Kasumi-1 (cell line): Measurements from ENCODE around the gene PRAC2.
"Not testable (repeated sequence)": the region's sequence is repeated elsewhere in the genome, so short reads cannot be mapped to it uniquely, and the experiment has no call there.

ENCODE experiments used
- DNase-seq, 2 experiments: peaks; one replicate each; lab custom pipeline; 2025; lab: John Stamatoyannopoulos, UW

The PRAC2 gene

DNA sequence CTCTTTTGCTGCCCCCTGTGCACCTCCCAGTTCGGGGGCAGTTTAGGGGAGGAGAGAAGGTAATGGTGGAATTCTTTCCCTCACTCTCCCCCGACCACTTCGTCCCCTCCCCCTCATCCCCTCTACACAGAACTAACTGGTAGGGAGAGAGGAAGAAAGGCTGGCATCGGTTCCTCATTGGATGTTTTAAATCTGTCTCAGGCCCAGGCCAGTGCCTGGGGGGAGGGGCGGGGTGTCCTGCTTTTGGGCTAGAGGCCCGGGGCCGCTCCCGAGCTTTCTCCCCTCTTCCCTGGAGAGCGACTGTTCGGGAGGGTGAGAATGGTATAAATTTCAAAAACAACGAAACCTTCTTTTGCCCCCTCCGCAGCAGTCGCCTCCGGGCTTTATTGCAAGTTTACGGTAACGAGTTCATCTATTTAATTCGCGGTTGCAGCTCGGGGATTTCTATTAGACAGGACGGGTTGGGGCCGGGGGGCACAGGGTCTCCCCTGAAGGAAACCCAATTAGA lies at the start of gene PRAC2:
TSS of gene PRAC2 (plus strand) at position 271 of the 508 bp plus-strand sequence. CDS start 1,226 bp downstream, outside the sequence.
- DNase-seq, result no peak

DNA sequence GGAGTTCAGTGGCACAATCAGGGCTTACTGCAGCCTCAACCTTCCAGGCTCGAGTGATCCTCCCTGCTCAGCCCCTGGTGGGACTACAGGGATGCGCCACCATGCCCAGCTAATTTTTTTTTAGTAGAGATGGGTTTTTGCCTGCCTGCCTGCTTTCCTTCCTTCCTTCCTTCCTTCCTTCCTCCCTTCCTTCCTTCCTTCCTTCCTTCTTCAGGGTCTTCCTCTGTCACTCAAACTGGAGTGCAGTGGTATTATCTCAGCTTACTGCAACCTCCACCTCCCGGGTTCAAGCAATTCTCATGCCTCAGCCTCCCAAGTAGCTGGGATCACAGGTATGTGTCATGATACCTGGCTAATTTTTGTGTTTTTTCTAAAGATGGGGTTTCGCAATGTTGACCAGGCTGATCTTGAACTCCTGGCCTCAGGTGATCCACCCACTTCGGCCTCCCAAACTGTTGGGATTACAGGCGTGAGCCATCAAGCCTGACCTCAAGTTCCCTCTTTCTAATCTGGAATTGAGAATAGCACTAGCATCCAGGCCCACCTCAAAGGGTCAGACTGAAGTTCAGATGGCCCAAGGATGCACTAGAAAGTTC lies 45.9 kb upstream of the PRAC2 start:
- DNase-seq, result no peak

DNA sequence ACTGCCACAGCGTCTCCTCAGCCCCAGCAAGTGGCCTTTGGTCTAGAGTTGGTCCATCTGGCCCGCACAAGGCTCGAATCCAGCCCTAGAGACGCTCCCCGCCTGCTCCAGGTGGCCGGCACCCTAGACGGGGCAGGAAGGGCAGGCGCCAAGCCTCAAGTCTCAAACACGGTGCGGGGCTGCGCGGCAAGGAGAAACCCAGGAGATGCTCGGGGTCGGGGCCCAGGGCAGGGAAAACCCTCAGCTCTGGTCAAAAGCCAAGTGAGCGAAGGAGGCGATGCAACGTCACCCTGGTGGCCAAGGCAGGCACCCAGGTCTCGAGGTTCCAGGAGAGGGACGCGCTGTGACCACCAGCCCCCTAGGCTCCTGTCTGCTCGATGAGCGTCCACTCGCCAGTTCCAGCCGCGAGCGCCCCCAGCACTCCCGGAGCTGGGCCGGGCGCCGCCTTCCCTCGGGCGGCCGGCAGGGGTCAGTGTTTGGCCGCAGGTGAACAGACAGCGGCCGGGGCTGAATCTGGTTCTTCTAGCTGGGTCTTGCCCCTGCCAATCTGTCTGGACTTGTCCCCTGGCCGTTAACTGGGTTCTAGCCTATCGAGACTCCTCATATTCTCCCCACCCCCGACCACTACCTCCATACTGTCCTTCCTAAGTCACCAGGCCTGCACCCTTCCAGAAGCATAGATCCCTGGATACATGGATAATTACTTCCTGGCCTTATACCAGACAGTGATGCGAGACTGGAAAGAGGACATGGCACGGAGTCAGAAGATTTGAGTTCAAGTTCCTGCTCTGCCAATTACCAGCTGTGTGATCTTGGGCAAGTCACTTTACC lies 44.6 kb upstream of the PRAC2 start:
- DNase-seq, result peak; percentile 41 to 66

DNA sequence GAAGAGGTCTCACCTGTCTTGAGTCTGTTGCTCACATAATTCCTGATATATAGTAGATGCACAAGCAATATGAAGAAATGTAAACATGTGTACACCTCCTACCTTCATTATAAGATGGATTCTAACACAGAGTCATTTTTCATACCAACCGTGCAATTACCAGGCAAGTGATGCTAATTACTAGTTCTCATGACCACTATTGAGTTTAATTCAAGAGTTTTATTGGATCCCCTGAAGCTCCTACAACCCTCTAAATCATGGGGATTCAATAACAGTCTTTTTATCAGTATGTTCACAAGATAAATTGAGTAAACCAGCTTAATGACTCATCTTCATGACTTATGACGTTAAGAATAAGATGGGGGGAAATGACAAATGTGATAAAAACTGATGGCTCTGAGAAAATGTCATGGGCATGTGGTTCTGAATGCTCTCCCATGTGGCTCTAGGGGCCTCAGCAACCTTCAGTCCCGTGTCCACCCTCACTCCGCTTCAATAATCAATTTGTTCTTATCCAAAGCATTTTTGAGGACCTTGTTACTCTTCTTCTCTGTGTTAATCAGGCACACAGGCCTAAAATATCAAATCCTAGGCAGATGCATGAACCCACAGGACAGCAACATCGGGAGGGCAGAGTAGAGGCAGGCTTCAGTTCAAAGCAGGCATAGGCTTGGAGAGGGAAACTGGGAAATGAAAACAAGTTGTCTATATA lies 43.4 kb upstream of the PRAC2 start:
- no peak for DNase-seq

DNA sequence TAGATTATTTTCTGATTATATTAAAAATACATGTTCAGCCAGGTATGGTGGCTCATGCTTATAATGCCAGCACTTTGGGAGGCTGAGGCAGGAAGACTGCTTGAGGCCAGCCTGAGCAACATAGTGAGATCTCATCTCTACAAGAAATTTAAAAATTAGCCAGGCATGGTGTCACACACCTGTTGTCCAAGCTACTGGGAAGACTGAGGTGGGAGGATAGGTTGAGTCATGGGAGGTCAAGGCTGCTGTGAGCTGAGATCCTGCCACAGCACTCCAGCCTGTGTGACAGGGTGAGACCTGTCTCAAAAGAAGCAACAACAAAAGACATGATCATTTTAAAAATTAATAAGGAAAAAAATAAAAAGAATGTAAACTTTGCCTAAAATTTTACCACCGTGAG lies 41.4 kb upstream of the PRAC2 start:
- DNase-seq, result no peak

DNA sequence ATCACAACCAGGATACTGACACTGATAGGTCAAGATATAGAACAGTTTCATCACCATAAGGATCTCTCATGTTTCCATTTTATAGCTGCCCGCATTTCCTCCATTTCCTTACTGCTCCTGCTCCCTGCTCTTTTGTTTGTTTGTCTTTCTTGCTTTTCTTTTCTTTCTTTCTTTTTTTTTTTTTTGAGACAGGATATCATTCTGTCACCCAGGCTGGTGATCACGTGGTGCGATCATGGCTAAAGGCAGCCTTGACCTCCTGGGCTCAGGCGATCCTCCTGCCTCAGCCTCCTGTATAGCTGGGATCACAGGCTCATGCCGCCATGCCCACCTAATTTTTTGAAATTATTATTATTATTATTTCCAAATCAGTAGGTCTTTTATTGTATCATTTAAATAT lies 32.3 kb upstream of the PRAC2 start:
- no peak for DNase-seq

DNA sequence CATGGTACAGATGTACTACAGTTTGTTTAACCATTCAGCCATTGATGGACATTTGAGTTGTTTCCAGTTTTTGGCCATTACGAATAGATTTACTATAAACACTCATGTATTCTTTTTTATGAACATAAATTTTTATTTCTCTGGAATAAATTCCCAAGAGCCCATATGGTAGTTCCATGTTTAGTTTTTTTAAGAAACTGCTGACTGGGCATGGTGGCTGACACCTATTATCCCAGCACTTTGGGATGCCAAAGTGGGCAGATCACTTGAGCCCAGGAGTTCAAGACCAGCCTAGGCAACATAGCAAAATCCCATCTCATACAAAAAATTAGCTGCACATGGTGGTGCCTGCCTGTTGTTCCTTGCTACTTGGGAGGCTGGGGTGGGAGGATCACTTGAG lies 30.9 kb upstream of the PRAC2 start:
- DNase-seq, result no peak

DNA sequence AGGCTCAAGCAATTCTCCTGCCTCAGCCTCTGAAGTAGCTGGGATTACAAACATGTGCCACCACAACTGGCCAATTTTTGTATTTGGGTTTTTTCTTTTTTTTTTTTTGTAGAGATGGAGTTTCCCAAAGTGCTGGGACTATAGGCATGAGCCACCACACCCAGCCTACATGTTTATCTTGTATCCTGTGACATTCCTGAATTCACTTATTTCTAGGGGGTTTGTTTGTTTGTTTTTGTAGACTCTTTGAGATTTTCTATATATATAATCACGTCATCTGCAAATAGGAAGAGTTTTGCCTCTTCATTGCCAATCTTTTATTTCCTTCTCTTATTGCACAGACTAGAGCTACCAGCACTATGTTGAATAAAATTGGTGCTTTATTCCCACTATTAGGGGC lies 29.8 kb upstream of the PRAC2 start:
- no peak for DNase-seq

DNA sequence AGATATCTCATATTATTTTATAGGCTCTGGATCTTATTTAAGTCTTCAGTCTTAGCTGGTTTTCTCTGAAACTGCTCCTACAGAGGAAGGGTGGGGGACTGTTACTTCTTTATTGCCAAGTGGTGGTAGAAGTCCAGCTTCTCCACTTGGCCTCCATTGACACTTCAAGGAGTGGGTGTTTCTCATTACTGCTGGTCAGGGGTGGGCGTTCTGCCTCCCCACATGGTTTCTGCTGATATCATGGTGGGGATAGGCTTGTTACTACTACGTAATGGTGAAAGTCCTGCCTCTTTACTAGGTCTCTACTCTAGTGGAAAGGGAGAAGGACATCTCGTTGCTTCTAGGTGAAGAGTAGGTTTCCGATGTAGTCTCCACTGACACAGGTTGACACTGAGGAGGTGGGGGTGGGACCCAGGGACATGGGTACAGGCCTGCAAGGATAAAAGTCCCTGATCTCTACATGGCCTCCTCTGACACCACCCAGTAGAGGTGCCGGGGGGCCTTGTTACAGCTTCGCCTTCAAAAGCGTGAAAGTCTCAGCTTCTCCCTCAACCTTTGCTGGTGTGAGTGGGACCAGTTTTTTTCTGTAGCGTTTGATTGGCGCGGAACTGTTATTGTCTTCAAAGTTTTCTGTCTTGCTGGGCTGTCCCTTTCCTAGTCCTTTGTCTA lies 21.0 kb upstream of the PRAC2 start:
- DNase-seq, result no peak

DNA sequence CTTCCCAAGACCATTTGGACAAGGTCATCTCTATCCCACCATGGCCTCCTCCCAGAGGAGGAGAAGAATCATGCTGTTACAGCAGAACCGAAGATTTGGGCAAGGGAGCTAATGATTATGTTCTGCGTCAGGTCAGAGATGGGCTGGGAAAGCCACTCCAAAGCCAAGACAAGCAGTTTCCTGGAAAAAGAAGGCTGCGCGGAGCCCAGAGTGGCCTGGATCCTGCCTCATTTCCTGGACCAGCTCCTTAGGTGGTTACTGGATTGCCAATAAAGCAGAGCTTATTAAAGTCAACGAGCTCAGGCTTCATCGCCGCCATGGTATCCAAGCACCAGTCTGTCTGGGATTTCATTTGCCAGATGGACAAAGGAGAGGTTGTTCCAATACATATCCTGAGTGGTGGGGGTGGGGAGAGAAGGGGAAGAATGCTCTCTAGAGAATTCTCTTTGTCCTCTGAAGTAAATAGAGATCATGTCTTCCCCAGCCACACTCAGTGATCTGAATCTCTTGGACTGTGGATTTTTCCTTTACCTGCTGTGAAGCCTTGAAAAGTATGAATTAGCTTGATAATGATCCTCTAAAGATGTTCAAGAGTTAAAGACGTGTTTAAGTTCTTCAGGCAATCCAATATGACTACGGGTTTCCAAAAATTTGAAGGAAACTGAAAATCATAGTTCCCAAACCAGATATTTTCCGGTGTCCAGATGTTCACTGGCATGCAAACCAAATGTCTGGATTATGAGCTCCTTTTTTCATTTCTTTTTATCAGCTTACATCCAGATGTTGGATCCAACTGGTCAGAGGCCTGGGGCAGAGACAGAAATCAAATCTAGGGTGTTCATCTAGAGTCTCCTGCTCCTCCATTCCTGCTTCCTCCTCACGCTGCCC lies 18.4 kb upstream of the PRAC2 start:
- DNase-seq, result no peak

DNA sequence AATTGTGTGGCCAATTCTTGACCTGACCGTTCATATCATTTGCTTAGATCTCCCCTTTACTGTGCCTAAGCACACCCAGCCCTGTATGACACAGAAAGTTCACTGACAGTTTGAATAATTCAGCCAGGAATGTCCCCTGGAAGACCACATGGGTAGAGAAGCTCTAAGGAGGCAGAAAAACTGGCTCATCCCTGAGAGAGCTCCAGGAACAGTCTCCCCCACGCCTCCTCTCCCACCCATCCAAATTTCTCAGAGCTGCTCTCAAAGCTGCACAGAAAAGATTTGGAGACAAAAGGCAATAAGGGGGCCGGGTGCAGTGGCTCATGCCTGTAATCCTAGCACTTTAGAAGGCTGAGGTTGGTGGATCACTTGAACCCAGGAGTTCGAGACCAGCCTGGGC lies 11.9 kb upstream of the PRAC2 start:
- no peak for DNase-seq

DNA sequence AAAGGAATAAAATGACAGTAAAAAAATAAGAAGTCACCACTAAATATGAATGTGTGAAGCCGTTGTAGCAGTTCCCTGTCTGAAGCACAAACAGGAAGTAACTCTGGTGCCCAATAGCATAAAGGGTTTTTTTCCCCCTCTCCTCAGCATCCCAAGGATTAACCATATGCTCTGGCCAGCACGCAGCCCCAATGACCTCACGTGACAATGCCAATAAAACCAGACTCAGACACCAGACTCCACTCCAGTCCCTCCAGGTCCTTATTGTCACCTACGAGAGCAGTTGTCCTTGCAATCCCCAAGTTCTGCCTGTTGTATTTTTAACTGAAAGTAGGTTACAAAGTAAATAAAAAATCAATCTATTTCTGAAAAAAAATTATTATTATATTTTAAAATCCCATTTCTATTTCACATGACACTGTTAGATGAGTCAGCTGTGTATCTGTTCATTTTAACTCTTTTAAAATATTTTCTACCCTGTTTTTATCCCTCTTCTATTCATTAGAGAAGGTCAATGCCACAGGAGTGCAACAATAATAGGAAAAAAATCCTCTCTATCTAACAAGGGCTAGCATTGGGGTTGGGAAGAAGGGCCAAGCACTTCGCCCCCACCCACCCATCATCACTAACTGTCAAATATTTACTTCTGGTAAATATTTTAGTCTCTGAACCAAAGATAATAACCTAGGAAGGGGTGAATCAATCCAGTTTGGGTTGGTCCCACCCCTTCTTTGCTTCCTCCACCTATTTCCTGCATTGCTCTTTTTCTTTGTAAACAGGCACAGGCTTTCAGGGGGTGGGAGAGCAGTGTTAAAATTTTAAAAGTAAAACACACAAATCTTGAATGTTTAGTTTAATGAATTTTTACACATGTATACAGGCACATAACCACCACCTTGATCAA lies 7.2 kb upstream of the PRAC2 start:
- peak in 1 of 2 experiments; percentile 37 for DNase-seq

DNA sequence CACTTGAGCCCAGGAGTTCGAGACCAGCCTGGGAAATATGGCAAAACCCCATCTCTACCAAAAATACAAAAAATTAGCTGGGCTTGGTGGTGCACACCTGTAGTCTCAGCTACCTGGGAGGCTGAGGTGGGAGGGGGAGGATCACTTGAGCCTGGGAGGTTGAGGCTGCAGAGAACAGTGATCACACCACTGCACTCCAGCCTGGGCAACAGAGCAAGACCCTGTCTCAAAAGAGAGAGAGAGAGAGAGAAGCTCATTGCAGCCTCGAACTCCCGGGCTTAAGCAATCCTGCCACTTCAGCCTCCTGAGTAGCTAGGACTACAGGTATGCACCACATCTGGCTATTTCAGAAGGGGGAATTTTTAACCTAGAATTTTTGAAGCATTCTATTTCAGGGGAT lies 6.4 kb upstream of the PRAC2 start:
- DNase-seq, result not testable (repeated sequence)

DNA sequence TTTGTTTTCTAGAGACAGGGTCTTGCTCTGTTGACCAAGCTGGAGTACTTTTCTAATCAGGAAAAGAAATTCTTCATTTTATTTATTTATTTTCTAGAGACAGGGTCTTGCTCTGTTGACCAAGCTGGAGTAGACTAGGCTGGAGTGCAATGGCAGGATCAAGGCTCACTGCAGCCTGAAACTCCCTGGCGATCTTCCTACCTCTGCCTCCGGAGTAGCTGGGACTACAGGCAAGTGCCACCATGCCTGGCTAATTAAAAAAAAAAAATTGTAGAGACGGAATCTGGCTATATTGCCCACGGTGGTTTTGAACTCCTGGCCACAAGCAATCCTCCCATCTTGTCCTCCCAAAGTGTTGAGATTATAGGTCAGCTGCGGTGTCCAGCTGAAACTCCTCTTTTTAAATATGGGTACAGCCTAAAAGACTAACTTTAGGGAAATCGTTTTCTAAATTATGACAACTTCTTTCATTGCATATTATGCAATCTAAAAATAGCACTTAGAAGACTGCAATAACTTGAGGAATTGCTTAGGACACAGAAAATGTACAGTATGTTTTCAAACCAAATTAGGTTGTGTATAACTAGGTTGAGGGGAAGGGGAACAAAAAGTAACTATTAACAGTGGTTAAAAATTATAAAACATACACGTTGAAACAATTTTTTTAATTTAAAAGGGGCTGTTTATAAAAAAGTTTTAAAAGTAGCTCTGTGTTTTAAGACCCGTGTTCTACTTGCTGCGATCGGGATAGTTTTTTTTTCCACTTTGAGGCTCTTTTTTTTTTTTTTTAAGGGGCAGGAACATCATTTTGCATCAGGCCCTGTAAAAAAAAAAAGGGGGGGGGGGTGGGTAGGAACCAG lies 5.4 kb upstream of the PRAC2 start:
- DNase-seq, result no peak

DNA sequence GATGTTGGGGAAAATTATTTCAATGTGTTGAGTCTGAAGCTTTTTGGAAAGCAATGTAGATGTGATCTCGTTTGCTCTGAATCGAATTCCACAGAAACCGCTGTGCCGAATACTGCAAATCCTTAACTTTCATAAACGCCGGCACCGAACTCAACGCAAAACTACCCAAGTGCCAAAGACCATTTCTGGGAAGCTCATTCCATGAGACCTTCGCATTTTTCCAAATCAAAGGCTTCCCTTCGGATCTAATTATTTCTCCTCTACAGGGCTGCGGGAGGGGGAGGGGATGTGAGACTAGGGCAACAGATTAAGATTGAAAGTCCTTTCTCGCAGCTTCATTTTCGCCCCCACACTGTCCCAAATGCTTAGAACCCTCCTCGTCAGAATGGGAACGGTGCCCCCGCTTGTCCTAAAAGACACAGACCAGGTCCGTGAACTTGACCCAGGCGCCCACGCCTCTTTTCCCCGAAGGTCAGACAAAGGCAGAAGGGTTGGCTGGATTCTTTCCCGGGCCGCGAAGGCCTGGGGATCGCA lies 4.7 kb upstream of the PRAC2 start:
- no peak for DNase-seq

DNA sequence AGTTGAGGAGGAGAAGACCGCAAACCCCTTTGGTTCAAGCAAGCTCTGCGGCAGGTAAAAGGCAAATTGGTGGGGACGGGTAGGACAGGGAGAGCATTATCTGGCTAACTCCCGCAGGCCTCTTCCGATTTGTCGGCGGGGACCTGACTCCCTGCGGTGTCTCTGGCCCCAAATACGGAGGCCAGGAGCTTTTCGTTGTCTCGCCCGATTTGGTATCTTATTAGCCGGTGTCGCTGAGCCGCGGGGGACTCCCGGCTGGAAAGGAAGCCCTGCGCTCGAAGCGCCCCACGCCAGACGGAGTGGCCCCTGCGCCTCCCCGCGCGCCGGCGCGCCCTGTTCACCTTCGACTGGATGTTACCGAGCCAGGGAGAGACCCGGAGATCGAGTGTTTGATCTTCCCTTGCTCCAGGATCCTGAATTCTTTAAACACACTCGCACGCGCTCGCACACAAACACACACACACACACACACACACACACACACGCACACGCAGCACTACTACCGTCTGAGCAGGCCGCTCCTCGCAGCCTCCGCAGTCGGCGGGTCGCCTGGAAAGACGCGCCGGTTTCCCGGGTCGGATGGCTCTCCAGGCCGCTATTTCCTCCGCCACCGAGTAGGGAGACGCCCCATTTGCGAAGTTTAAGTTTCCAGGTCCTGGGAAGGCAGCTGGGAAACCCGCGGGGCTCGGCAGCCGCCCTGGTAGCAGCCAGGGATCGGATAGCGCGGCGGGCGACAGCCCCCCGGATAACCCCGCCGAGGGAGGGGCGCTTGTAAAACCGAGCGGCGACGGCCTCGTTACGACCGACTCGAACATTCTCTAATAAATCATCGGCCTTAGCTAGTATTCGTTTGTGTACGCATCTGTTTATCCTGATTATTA lies 4.0 kb upstream of the PRAC2 start:
- no peak for DNase-seq

DNA sequence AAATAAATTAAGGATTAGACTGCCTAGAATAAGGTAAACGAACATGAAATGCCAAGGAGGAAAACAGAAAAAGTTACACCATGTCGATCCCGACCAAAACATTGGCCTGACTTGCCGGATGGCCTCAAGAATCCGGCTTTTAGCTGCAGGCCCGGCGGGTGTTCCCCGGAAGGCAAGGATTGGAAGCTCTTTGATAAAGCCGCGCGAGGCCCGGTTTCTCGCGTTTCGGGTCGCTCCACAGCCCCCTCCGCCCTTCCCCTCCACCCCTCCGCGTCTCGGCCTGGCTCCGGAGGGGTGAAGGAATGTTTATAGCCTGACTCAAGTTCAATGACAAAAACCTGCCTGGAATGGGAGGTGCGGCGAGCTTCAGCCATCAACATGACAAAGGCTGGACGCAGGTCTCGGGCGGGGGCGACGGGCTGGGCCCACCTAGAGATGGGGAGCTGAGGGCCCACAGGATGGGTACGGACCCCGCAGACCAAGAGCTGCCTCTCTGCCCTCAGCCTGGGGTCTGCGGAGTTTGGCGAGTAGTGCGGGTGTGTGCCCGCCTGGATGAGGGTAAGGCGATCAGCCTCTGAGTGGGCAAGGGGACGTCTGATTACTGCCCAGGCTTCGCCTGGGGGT lies 3.2 kb upstream of the PRAC2 start:
- no peak for DNase-seq
